ENCODE measurements around the gene ZDHHC19.
A peak's percentile ranks its signal among the peaks of the same experiment; 100 is the strongest.

The ZDHHC19 gene

DNA sequence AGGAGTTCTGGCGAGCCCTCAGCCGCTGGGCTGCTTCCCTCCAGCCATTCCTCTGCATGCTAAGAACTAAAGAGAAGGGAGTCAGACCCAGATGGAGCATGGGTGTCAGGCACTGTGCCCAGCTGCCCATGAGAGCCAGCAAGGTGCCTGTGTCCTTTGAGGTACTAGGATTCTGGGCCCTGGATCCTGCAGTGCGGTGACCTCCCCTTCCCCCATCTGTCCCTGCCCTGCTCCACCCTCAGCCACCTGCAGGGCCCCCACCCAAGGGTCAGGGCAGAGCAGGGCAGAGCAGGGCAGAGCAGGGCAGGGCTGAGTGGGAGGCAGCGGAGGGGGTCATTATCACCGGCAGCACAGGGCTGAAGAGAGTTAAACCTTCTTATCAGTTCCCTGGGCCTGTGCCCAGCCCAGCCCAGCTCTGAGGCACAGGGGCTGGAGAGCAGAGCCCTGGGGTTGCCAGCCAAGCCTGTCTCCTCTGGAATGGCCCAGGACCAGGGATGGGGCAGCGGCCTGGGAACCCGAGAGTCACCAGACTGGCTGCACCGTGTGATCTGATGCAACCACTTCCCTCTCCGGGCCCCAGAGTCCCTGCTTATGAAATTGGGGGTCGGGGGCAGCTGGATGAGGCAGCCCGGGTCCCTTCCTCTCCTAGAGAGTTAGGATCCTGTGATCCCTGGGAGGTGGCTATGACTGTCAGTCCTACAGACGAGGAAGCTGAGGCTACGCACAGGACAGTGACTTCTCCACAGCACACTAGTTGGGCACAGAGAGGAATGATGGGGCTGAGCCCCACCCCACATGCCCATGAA, 17.3 kb downstream of the ZDHHC19 start:
- POLR2A ChIA-PET: interaction anchor here (0.8 to 0.9 kb wide), 2 partner anchors 113 to 116 kb away, joined by 3 read pairs; no protein-coding TSS in a partner anchor
- H3K9me3 ChIP-seq (ENCODE audit: control extremely low read depth in 1 of 5, control insufficient read depth in 4 of 5, insufficient read depth in 2 of 5, low read depth in 1 of 5, low read length in 4 of 5): no peaks in the 10 kb centered on the region
- no peaks in the 10 kb centered on the region for H3K36me3 ChIP-seq (ENCODE audit: control insufficient read depth in 4 of 4, insufficient read depth in 4 of 4, low read length in 3 of 4)
- CTCF ChIA-PET: interaction anchor here (0.7 to 27.5 kb wide), 6 partner anchors 7 to 120 kb away, joined by 3 to 542 read pairs (median 10); no protein-coding TSS in a partner anchor
- no peak overlapping the region for H3K4me3 ChIP-seq (ENCODE audit: control insufficient read depth in 1 of 7, extremely low read depth in 1 of 7, insufficient read depth in 4 of 7, low read depth in 2 of 7, low read length in 6 of 7)
- peaks cover 4 to 70% (median 41%) of the 10 kb centered on the region in 4 experiments for H3K4me1 ChIP-seq (ENCODE audit: control extremely low read depth in 1 of 4, control insufficient read depth in 4 of 4, insufficient read depth in 4 of 4, low read length in 3 of 4)
- H3K27ac ChIP-seq (ENCODE audit: insufficient read depth in 1 of 2, low read depth in 1 of 2, low read length in 2 of 2, poor library complexity in 1 of 2, severe bottlenecking in 2 of 2): peak overlapping the region in 1 of 2 experiments; percentile 85
- H3K27me3 ChIP-seq (replicated peaks in 2 of 5; ENCODE audit: control insufficient read depth in 4 of 5, insufficient read depth in 5 of 5, low read length in 4 of 5): no peaks in the 10 kb centered on the region
- DNase-seq: peak in 2 of 3 donors; percentile 50 to 70
- WGBS (ENCODE audit: insufficient coverage): 50% methylated on average over 10 of the region's 13 CpGs

DNA sequence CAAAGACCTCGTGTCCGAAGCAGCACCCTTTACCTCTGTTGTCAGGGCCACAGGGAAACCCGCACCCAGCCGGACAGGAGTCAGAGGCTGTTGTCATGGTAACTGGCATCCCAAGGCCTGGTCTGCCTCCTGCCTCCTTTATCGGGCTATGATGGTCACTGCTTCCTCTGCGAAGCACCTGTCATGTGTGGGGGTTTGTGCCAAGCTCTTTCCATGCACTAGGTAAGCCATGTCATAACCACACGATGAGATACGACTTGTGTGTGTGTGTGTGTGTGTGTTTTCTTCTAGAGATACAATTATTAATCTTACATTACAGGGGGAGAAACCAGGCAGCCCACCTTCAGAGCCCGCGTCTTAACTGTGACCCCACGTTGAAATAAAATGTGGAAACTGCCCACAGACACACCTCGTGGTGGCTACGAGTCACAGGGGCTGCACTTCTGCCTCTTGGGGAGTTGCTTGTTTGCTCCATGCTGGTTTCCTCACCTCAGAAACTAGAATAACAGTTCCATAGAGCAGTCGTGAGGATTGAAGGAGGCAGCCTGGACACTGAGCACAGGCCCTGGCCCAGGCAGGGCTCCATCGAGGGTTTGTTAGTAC, 18.0 kb downstream of the ZDHHC19 start:
- ChIA-PET CTCF (interaction anchor here (1.0 to 27.5 kb wide), 2 partner anchors 14 to 119 kb away, joined by 4 to 542 read pairs; no protein-coding TSS in a partner anchor), POLR2A (no interaction called here)
- Histone ChIP-seq H3K4me3 (ENCODE audit: control insufficient read depth in 1 of 7, extremely low read depth in 1 of 7, insufficient read depth in 4 of 7, low read depth in 2 of 7, low read length in 6 of 7) (no peak overlapping the region), H3K27ac (ENCODE audit: insufficient read depth in 1 of 2, low read depth in 1 of 2, low read length in 2 of 2, poor library complexity in 1 of 2, severe bottlenecking in 2 of 2) (peak overlapping the region in 1 of 2 experiments; percentile 85), H3K27me3 (replicated peaks in 2 of 5; ENCODE audit: control insufficient read depth in 4 of 5, insufficient read depth in 5 of 5, low read length in 4 of 5) (no peaks in the 10 kb centered on the region), H3K4me1 (ENCODE audit: control extremely low read depth in 1 of 4, control insufficient read depth in 4 of 4, insufficient read depth in 4 of 4, low read length in 3 of 4) (peaks cover 4 to 73% (median 41%) of the 10 kb centered on the region in 4 experiments), H3K36me3 (ENCODE audit: control insufficient read depth in 4 of 4, insufficient read depth in 4 of 4, low read length in 3 of 4) (no peaks in the 10 kb centered on the region), H3K9me3 (ENCODE audit: control extremely low read depth in 1 of 5, control insufficient read depth in 4 of 5, insufficient read depth in 2 of 5, low read depth in 1 of 5, low read length in 4 of 5) (no peaks in the 10 kb centered on the region)
- peak in 2 of 3 donors; percentile 43 to 56 for DNase-seq
- WGBS (ENCODE audit: insufficient coverage): 87% methylated on average over 9 of the region's 15 CpGs

GRCh38 chr3:196192524-196193051, 18.6 kb downstream of the ZDHHC19 start:
- peak overlapping the region; percentile 74 to 85 for H3K27ac ChIP-seq (ENCODE audit: insufficient read depth in 1 of 2, low read depth in 1 of 2, low read length in 2 of 2, poor library complexity in 1 of 2, severe bottlenecking in 2 of 2)
- 37% methylated on average over 13 of the region's 14 CpGs for WGBS (ENCODE audit: insufficient coverage)
- peak in 2 of 3 donors; percentile 66 to 70 for DNase-seq

GRCh38 chr3:196192036-196192523, 19.1 kb downstream of the ZDHHC19 start:
- WGBS (ENCODE audit: insufficient coverage): 36% methylated on average over 8 of the region's 11 CpGs
- H3K4me1 ChIP-seq (ENCODE audit: control extremely low read depth in 1 of 4, control insufficient read depth in 4 of 4, insufficient read depth in 4 of 4, low read length in 3 of 4): peaks cover 4 to 84% (median 45%) of the 10 kb centered on the region in 4 experiments
- peak in 2 of 3 donors; percentile 79 to 80 for DNase-seq
- no peaks in the 10 kb centered on the region for H3K36me3 ChIP-seq (ENCODE audit: control insufficient read depth in 4 of 4, insufficient read depth in 4 of 4, low read length in 3 of 4)
- peak overlapping the region; percentile 74 to 85 for H3K27ac ChIP-seq (ENCODE audit: insufficient read depth in 1 of 2, low read depth in 1 of 2, low read length in 2 of 2, poor library complexity in 1 of 2, severe bottlenecking in 2 of 2)
- ChIA-PET CTCF (interaction anchor here (1.1 to 27.5 kb wide), 2 partner anchors 10 to 118 kb away, joined by 3 to 542 read pairs; no protein-coding TSS in a partner anchor), POLR2A (interaction anchor here (0.7 to 1.3 kb wide), 4 partner anchors 10 to 113 kb away, joined by 3 to 4 read pairs (median 3); no protein-coding TSS in a partner anchor)
- no peaks in the 10 kb centered on the region for H3K9me3 ChIP-seq (ENCODE audit: control extremely low read depth in 1 of 5, control insufficient read depth in 4 of 5, insufficient read depth in 2 of 5, low read depth in 1 of 5, low read length in 4 of 5)
- peak overlapping the region in 2 of 7 experiments; percentile 15 to 19 for H3K4me3 ChIP-seq (ENCODE audit: control insufficient read depth in 1 of 7, extremely low read depth in 1 of 7, insufficient read depth in 4 of 7, low read depth in 2 of 7, low read length in 6 of 7)
- H3K27me3 ChIP-seq (replicated peaks in 2 of 5; ENCODE audit: control insufficient read depth in 4 of 5, insufficient read depth in 5 of 5, low read length in 4 of 5): no peaks in the 10 kb centered on the region

More at GRCh38 chr3:196192524-196193051, 18.6 kb downstream of the ZDHHC19 start:
- no peaks in the 10 kb centered on the region for H3K9me3 ChIP-seq (ENCODE audit: control extremely low read depth in 1 of 5, control insufficient read depth in 4 of 5, insufficient read depth in 2 of 5, low read depth in 1 of 5, low read length in 4 of 5)
- no peaks in the 10 kb centered on the region for H3K27me3 ChIP-seq (replicated peaks in 2 of 5; ENCODE audit: control insufficient read depth in 4 of 5, insufficient read depth in 5 of 5, low read length in 4 of 5)
- ChIA-PET POLR2A (interaction anchor here (0.7 to 1.3 kb wide), 4 partner anchors 10 to 113 kb away, joined by 3 to 4 read pairs (median 3); no protein-coding TSS in a partner anchor), CTCF (interaction anchor here (27.5 kb wide), 1 partner anchor 118 kb away, joined by 542 read pairs; no protein-coding TSS in a partner anchor)
- H3K4me1 ChIP-seq (ENCODE audit: control extremely low read depth in 1 of 4, control insufficient read depth in 4 of 4, insufficient read depth in 4 of 4, low read length in 3 of 4): peaks cover 4 to 79% (median 41%) of the 10 kb centered on the region in 4 experiments
- peak overlapping the region in 1 of 7 experiments; percentile 19 for H3K4me3 ChIP-seq (ENCODE audit: control insufficient read depth in 1 of 7, extremely low read depth in 1 of 7, insufficient read depth in 4 of 7, low read depth in 2 of 7, low read length in 6 of 7)
- H3K36me3 ChIP-seq (ENCODE audit: control insufficient read depth in 4 of 4, insufficient read depth in 4 of 4, low read length in 3 of 4): no peaks in the 10 kb centered on the region

GRCh38 chr3:196189566-196190347, 21.4 kb downstream of the ZDHHC19 start:
- CTCF ChIA-PET: interaction anchor here (1.0 to 27.5 kb wide), 2 partner anchors 10 to 116 kb away, joined by 3 to 542 read pairs; no protein-coding TSS in a partner anchor
- H3K4me1 ChIP-seq (ENCODE audit: control extremely low read depth in 1 of 4, control insufficient read depth in 4 of 4, insufficient read depth in 4 of 4, low read length in 3 of 4): peaks cover 4 to 88% (median 50%) of the 10 kb centered on the region in 4 experiments

More at GRCh38 chr3:196189566-196190347, 21.4 kb downstream of the ZDHHC19 start:
- Histone ChIP-seq H3K27ac (ENCODE audit: insufficient read depth in 1 of 2, low read depth in 1 of 2, low read length in 2 of 2, poor library complexity in 1 of 2, severe bottlenecking in 2 of 2) (no peak overlapping the region), H3K9me3 (ENCODE audit: control extremely low read depth in 1 of 5, control insufficient read depth in 4 of 5, insufficient read depth in 2 of 5, low read depth in 1 of 5, low read length in 4 of 5) (no peaks in the 10 kb centered on the region), H3K36me3 (ENCODE audit: control insufficient read depth in 4 of 4, insufficient read depth in 4 of 4, low read length in 3 of 4) (no peaks in the 10 kb centered on the region), H3K27me3 (replicated peaks in 2 of 5; ENCODE audit: control insufficient read depth in 4 of 5, insufficient read depth in 5 of 5, low read length in 4 of 5) (no peaks in the 10 kb centered on the region), H3K4me3 (ENCODE audit: control insufficient read depth in 1 of 7, extremely low read depth in 1 of 7, insufficient read depth in 4 of 7, low read depth in 2 of 7, low read length in 6 of 7) (no peak overlapping the region)
- POLR2A ChIA-PET: no interaction called here
- DNase-seq: no peak
- WGBS (ENCODE audit: insufficient coverage): 94% methylated on average over 5 of the region's 16 CpGs

Measured in common myeloid progenitor, CD34-positive (primary cell).